KMS-11 (cell line): ENCODE results near the gene C1orf122.

Experiments
- H2AFZ ChIP-seq: fragments of 200-600 bp; sonication (generic); 2 replicates; pipeline ENCODE4 v1.6.1; 2016; ENCODE audit warnings: antibody characterized with exemption, mixed run types, low read depth
- H3K27ac ChIP-seq: fragments of 200-600 bp; sonication (generic); 2 replicates; pipeline ENCODE4 v1.6.1; 2016; ENCODE audit warnings: mild to moderate bottlenecking, mixed run types
- H3K27me3 ChIP-seq: fragments of 200-600 bp; sonication (generic); 2 replicates; pipeline ENCODE4 v1.6.1; 2017; ENCODE audit warnings: mild to moderate bottlenecking, low read depth, mixed run types, moderate library complexity; ENCODE audit not compliant: insufficient read depth
- H3K36me3 ChIP-seq: fragments of 200-600 bp; sonication (generic); 2 replicates; pipeline ENCODE4 v1.6.1; 2017; ENCODE audit warnings: mild to moderate bottlenecking, mixed run types; ENCODE audit not compliant: insufficient read depth
- H3K4me1 ChIP-seq: fragments of 200-600 bp; sonication (generic); 2 replicates; pipeline ENCODE4 v1.6.1; 2016; ENCODE audit warnings: mild to moderate bottlenecking, low read depth, mixed run types; ENCODE audit not compliant: poor library complexity, severe bottlenecking
- H3K4me2 ChIP-seq: fragments of 200-600 bp; sonication (generic); 2 replicates; pipeline ENCODE4 v1.7.0; 2016; ENCODE audit warnings: mild to moderate bottlenecking, mixed run types
- H3K4me3 ChIP-seq: fragments of 200-600 bp; sonication (generic); IDR thresholded peaks from 2 replicates; pipeline ENCODE4 v1.6.1; 2017; ENCODE audit warnings: low read depth, low read length, mixed read lengths; ENCODE audit not compliant: insufficient read depth
- H3K79me2 ChIP-seq: fragments of 200-600 bp; sonication (generic); 2 replicates; pipeline ENCODE4 v1.6.1; 2016; ENCODE audit warnings: low read depth, mixed run types; ENCODE audit not compliant: insufficient read depth
- H3K9ac ChIP-seq: fragments of 200-600 bp; sonication (generic); 2 replicates; pipeline ENCODE4 v1.6.1; 2016; ENCODE audit warnings: mild to moderate bottlenecking, mixed run types
- H4K20me1 ChIP-seq: fragments of 200-600 bp; sonication (generic); 2 replicates; pipeline ENCODE4 v1.6.1; 2016; ENCODE audit warnings: mild to moderate bottlenecking, mixed run types; ENCODE audit not compliant: insufficient read depth
- CTCF ChIP-seq: fragments of 200-600 bp; sonication (generic); conservative IDR thresholded peaks from 2 replicates; pipeline ENCODE4 v1.6.1; 2017; ENCODE audit warnings: low read depth, mild to moderate bottlenecking, antibody characterized with exemption, low read length, moderate library complexity, mixed read lengths

C1orf122 gene

GRCh38 chr1:37792943-37793686, 14.5 kb upstream of the C1orf122 start:
- Histone ChIP-seq H3K27me3 (no peaks in the 10 kb centered on the region), H3K27ac (no peak overlapping the region), H3K36me3 (no peaks in the 10 kb centered on the region), H3K4me1 (peaks cover 36% of the 10 kb centered on the region), H3K9ac (no peak overlapping the region), H3K4me2 (peak overlapping the region; percentile 39; the same call in 1 of the 2 replicates), H3K79me2 (peaks cover 10% of the 10 kb centered on the region; the same call in 1 of the 2 replicates), H3K4me3 (no peak overlapping the region), H2AFZ (peak overlapping the region; percentile 75; the same call in 1 of the 2 replicates), H4K20me1 (no peaks in the 10 kb centered on the region)
- TF ChIP-seq CTCF, result no peak

- Histone ChIP-seq H3K79me2 (peaks cover 10% of the 10 kb centered on the region; the same call in 1 of the 2 replicates), H2AFZ (peak within 1 kb of the TSS; percentile 75), H3K27ac (peak within 1 kb of the TSS; percentile 55), H3K4me1 (peaks cover 38% of the 10 kb centered on the region), H3K9ac (peak within 1 kb of the TSS; percentile 69; the same call in 1 of the 2 replicates), H3K4me3 (no peak within 1 kb of the TSS), H4K20me1 (no peaks in the 10 kb centered on the region), H3K36me3 (no peaks in the 10 kb centered on the region), H3K27me3 (no peaks in the 10 kb centered on the region), H3K4me2 (peak within 1 kb of the TSS; percentile 95)
- TF ChIP-seq CTCF, result no peak
Measured at GRCh38 chr1:37793773-37794371, 13.7 kb upstream of the C1orf122 start, which contains the start of gene MANEAL. Gene MANEAL, plus strand, starts transcription at chr1:37793847. Its CDS starts 336 bp downstream, at chr1:37794183.

GRCh38 chr1:37794372-37795339, 12.9 kb upstream of the C1orf122 start:
- peak overlapping the region; percentile 95 for H3K4me2 ChIP-seq
- H4K20me1 ChIP-seq, result no peaks in the 10 kb centered on the region
- H3K79me2 ChIP-seq, result peaks cover 10% of the 10 kb centered on the region; the same call in 1 of the 2 replicates
- H3K4me3 ChIP-seq, result peak overlapping the region; percentile 71
- TF ChIP-seq CTCF, result no peak
- peaks cover 38% of the 10 kb centered on the region for H3K4me1 ChIP-seq
- no peak overlapping the region for H3K27ac ChIP-seq
- H2AFZ ChIP-seq, result peak overlapping the region; percentile 47; the same call in 1 of the 2 replicates
- H3K36me3 ChIP-seq, result no peaks in the 10 kb centered on the region
- H3K27me3 ChIP-seq, result no peaks in the 10 kb centered on the region
- peak overlapping the region; percentile 69; the same call in 1 of the 2 replicates for H3K9ac ChIP-seq
